ENCODE data around the gene ADISSP.

The ADISSP gene

DNA sequence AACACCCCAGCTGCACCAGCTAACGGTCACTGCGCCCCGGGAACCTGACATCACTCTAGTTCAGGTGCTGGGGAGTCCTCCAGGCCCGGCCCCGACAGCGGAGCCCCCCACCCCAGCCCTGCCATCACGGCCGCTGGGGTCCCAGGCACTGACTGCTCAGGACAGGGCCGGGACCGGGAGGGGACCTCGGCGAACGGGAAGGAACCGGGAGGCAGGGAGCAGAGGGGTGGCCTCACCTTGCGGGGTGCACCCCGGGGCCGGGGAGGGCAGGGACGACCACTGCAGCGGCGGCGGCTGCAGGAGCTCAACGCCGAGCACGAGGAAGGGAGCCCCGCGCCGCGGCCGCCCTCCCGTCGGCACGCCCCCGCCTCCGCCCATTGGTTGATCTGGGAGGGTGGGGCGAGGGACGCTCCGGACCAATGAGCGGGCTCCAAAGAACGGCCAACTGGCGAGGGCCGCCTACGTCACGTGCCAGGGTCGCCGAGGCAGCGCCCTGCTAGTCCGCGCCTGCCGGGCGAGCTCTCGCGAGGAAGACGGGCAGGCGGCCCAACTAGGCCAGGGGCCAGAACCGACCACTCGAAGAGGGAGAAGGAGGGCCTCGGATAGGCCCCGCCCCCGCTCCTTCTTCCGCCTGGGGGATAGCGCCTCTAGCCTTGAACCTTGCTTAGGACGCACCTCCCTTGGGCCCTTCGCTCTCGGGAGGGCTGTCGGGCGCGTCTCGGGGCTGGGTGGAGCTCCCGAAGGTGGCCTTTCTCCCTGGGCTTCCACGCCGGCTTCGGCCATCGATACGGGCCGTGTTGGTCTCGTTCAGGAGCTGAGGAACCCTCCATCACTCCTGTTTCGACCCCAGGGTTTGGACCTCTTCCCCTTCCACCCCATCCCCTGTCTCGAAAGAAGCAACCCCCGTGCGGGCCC lies at the start of gene ADISSP:
TSS of gene ADISSP (minus strand) at position 327 of the 915 bp plus-strand sequence. CDS start 7,653 bp downstream, outside the sequence.
- peak; percentile 99 for DNase-seq

DNA sequence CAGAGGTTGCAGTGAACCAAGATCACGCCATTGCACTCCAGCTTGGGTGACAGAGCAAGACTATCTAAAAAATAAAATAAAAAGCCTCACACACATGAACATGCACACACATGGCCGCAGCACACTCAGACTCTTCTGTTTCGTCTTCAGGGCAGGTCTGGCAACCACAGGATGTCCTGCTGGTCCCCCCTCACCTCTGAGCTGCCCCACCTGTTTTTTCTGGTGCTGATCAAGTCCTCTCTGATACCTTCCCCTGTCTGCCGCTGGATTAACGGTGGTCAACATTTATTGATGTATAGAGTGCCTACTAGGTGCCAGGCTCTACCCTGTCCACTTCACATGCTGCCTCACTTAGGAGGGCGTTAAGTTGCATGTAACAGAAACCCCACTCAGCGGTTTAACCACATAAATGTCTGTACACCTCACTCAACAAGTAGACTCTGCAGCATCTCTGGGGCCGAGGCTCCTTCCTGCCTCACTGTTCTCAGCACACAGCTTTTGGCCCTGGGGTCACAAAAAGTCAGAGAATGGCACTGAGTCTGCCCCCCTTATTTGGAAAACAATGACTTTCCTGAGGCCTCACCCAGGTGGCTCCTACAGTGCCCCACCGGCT lies 48.3 kb upstream of the ADISSP start:
- no peak for DNase-seq

DNA sequence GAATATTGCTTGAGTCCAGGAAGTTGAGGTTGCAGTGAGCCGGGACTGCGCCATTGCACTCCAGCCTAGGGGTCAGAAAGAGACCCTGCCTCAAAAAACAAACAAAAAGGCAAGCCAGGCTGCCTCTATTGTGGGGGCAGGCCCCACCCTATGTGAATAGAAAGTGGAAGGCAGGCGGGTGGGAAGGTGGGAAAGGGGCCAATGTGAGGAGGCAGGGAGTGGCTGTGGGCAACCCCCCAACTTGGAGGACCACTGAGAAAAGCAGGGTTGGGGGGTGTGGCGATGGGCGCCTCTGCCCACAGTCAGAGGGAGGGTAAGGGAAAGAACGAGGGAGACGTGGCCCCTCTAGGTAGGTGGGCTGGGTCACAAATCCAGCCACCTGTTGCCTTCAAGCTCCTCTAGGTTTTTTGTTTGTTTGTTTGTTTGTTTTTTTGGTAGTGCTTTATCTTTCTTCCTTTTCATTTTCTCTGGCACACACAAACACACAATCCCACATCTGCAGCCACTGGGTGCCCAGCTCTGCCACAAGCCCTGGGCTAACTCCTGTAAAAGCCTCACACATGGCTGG lies 47.5 kb upstream of the ADISSP start:
- DNase-seq = no peak

DNA sequence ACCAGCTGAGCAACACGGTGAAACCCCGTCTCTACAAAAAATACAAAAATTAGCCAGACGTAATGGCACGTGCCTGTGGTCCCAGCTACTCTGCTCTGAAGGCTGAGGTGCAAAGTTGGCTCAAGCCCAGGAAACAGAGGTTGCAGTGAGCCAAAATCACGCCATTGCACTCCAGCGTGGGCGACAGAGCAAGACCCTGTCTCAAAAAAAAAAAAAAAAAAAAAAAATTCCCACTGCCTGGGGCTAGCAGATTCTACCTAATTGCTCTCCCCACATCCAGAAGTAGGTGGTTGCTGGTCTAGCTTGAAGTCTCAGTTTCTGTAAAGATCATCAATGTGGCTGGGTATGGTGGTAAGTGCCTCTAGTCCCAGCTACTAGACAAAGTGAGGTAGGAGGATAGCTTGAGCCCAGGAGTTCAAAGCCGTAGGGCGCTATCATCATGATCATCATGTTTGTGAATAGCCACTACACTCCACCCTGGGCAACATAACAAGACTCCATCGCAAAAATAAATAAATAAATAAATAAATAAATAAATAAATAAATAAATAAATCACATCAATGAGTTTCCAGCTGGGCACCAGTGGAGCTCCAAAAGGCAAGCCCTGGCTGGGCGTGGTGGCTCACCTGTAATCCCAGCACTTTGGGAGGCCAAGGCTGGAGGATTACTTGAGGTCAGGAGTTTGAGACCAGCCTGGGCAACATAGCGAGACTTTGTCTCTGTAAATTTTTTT lies 46.5 kb upstream of the ADISSP start:
- DNase-seq = no peak

DNA sequence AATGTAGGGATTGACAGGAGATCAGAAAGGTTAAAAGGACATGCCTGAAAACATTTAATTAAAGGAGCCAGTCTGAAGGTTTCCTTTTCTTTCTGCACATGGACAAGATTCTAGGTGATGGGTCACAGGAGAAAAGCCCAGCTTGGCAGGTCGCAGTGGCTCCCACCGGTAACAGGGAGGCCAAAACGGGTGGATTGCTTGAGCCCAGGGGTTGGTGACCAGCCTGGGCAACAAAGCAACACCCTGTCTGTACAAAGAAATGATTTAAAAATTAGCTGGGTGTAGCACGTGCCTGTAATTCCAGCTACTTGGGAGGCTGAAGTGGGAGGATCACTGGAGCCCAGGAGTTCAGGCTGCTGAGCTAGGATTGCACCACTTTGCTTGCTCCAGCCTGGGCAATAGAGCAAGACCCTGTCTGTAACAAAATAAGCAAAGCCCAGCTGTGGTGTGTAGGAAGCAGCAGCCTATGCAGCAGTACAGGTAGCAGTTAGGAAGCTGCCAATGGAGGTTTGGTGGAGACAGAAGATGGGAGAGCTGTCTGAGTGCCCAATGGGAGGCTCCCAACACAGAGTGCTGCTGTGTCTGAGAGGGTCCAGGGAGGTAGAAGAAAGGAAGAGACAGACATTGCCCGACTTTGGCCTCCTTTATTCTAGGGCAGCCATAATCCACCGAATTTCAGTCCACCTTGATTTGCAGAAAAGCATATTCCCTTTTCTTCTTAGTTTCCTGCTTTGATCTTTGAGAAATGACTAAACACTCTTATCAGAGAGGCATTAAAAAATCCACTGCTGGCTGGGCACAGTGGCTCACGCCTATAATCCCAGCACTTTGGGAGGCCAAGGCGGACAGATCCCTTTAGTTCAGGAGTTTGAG lies 45.7 kb upstream of the ADISSP start:
- no peak for DNase-seq

DNA sequence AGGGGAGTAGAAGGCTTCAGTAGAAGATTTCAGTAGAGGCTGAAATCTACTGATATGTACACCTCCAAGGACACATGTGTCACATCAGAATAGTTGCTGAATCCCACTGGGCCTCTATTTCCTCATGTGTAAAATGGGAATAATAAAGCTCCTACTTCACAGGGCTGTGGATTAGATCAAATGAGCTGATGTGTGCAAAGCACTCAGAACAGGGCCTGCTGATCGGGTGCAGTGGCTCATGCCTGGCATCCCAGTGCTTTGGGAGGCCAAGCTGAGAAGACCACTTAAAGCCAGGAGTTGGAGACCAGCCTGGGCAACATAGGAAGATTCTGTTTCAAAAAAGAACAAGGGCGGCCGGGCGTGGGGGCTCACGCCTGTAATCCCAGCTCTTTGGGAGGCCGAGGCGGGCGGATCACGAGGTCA lies 44.7 kb upstream of the ADISSP start:
- DNase-seq = no peak

DNA sequence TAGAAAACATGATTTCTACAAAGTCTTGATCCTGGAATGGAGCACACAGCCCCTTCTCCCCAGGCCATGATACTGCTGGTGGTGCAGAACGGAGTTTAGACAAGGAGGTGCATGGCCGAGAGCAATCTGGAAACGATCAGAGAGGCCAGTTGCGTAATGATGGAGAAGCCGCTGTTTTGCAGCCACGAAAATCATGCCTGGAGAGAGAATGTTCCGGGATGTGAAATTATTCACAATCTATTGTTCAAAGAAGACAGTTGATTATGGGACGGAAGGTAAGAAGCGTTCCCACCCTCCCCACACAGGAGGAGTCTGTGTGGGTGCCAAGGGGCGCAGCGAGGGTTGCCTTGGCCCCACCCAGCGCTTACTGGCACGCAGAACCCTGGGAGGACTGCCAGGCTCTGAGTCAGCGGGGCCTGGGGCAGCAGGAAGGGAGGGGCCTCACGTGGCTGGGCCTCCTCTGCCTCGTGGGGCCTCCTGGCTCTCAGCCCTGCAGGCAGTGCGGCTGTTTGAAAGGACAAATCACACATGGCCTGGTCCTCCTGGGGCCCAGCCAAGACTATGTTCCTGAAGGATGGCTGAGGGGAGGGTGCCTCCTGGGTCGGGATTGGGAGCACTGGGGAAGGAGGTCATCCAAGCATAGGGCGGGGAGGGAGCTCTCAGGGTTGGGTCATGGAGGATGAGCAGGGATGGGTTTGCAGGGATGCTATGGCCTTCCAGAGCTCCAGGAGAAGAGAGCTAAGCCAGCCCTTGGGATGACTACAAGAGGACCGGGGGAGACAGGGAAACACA lies 44.1 kb upstream of the ADISSP start:
- DNase-seq = peak; percentile 94 to 96 (median 95)

DNA sequence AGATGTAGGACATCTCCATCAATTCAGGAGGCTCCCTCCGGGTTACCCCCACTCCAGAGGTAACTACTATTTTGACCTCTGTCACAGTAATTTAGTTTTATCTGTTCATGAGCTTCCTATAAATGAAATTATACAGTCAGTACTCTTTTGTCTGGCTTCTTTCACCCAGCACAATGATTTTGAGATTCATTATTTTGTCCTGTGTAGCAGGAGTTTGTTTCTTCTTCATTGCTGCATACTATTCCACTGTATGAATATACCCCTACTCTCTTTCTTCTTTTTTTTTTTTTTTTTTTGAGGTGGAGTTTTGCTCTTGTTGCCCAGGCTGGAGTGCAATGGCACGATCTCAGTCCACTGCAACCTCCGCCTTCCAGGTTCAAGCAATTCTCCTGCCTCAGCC lies 41.0 kb upstream of the ADISSP start:
- DNase-seq = no peak

DNA sequence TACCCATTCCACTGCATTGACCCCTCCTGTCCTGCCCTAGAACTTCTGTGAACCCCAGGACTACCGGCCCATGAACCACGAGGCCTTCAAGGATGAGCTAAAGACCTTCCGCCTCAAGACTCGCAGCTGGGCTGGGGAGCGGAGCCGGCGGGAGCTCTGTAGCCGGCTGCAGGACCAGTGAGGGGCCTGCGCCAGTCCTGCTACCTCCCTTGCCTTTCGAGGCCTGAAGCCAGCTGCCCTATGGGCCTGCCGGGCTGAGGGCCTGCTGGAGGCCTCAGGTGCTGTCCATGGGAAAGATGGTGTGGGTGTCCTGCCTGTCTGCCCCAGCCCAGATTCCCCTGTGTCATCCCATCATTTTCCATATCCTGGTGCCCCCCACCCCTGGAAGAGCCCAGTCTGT lies 37.2 kb upstream of the ADISSP start:
- no peak for DNase-seq

DNA sequence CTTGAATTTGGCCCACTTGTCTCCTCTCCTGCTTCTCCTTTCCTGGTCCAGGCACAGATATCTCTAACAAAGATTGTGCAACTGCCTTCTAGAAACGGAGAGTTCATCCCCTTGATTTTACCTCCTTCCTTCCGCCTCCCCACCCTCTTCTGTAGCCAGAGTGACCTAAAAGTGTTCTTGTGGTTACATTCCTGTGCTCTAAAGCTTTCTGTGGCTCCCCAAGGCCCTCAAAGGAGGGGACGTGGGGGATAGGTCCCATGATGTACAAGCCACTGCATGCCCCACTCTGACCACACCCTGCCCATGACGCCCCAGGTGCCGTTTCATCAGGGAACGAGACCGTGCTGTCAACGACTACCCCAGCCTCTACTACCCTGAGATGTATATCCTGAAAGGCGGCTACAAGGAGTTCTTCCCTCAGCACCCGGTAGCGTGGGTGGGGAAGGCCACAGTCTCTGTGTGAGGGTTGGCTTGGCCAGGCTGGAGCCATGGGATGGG lies 36.8 kb upstream of the ADISSP start:
- no peak for DNase-seq

DNA sequence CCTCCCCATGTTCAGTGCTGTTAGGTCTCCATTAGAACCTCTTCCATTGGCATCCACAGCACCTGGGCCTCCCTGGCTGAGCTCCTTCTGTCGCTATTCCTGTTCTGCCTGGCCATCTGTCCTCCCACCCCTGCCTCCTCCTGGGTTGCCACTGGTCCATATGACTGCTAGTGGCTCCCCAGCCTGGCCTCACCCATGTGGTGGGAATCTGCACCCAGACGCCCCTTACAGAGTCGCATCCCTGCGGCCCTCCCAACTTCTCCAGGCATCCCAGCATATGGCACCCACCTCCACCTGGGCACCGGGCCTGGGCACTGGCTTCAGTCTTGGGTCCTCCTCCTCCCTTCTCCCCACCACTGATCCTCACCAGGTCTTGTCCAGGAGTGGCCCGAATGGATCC lies 36.3 kb upstream of the ADISSP start:
- DNase-seq = no peak

DNA sequence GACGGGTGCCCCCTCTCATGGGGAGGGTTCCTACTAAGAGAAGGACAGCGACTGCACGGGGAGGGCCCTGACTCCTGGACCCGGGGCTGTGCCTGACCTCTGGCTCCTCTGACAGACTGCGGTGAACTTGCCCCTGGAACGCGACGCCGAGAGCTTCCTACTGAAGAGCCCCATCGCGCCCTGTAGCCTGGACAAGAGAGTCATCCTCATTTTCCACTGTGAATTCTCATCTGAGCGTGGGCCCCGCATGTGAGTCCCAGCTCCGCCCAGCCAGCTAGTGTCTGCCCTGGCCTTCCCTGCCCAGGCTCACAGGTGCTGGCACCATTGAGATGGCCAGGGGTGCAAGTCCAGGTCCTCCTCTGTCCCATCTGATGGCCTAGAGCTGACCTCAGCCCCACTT lies 35.7 kb upstream of the ADISSP start:
- DNase-seq = no peak

DNA sequence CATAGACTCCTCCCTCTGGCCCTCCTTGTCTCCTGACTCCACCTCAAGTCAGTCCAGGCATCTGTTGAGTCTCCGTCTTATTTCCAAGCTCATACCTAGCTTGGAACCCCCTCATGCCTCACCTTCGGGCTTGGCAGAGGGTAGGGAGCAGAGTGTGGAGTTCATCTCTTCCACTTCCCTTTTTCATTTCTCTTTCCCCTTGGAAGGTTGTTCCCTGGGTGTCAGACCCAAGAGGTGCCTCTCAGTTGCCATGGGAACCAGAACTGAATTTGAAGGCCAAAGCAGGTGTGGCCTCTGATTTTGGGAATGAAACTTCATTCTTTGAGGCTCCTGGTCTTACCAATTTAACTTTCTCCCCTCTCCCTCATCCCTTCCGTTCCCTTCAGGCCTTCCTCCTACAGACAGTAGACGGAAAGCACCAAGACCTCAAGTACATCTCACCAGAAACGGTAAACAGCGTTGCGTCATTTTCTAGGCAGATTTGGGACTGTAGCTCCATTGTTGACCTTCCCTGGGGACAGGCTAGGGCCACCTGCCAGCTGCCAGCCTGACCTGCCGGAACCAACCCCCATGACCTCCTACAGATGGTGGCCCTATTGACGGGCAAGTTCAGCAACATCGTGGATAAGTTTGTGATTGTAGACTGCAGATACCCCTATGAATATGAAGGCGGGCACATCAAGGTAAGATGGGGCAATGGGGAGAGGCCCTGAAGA lies 35.1 kb upstream of the ADISSP start:
- DNase-seq = no peak

DNA sequence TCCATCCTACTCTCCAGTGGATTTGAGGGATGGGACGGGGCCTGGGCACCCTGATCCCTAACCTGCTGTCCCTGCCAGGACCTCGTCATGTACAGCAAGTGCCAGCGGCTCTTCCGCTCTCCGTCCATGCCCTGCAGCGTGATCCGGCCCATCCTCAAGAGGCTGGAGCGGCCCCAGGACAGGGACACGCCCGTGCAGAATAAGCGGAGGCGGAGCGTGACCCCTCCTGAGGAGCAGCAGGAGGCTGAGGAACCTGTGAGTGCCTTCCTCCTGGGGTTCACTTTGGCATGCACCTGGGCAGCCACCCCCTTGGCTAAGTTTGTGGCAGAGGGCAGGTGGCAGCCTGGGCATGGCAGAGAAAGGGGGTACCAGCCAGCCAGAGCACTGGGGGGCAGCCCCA lies 34.3 kb upstream of the ADISSP start:
- DNase-seq = no peak

DNA sequence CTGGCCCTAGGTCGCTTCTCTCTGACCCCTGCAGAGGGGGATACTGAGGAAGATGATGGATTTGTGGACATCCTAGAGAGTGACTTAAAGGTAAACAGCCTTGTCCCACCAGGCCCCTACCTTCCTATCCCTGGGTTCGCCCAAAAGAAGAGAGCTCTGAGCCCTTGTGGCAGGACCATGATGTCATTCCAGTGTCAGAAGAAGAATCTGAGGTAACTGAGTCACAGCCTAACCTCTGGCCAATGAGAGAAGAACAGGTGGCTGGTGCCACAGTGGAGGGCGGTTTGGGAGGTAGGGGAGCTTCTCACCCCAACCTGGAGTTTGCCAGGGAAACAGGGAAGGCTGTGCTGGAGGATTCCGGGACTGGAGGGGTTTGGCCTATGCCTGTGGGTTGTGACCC lies 33.7 kb upstream of the ADISSP start:
- no peak for DNase-seq

DNA sequence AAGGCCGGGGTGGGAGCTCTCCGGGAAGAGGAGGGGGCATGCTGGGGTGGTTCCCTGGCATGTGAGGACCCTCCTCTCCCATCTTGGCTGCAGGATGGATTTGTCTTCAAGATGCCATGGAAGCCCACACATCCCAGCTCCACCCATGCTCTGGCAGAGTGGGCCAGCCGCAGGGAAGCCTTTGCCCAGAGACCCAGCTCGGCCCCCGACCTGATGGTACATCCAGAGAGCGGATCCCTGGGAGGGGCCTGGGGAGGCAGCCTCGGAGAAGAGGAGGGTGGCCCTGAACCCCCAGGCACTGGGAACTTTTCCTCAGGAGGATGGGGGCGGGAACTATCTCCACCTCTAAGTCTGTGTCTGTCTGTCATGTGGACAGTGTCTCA lies 33.3 kb upstream of the ADISSP start:
- DNase-seq = no peak

DNA sequence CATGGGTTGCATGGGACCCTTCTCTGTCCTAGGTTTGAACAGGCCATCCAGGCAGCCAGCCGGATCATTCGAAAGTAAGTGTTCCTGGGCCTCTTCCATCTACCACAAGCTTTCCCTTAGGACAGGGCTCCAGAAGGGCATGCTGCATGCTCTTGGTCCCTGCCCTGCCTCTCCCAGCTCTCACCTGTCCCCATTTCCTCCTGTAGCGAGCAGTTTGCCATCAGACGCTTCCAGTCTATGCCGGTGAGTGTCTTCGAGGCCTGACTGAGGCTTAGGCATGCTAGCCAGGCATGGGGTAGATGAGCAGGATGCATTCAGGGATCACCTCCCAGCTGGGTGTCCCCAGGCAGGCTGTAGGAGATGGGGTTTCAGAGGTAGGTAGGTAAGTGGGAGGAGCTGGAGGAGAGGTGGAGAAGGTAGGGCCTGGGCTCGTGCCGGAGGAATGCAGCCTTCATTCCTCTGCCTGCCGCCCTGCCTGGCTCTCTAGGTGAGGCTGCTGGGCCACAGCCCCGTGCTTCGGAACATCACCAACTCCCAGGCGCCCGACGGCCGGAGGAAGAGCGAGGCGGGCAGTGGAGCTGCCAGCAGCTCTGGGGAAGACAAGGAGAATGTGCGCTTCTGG lies 32.8 kb upstream of the ADISSP start:
- no peak for DNase-seq

DNA sequence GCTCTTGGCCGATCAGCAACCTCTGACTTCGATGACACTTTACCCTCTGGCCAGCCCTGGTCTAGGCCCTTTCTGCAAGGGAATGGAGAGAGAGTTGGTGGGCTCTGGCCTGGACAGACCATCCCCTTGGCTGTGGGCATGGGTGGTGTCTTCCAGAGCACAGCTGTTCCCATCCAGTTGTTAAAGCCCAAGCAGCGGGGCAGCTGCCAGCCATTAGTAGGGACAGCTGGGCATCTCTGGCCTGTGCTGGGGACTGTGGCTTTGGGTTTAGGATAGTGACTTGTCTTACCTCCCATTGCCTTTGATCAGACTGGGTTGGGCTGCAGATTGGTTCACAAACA lies 31.3 kb upstream of the ADISSP start:
- no peak for DNase-seq

DNA sequence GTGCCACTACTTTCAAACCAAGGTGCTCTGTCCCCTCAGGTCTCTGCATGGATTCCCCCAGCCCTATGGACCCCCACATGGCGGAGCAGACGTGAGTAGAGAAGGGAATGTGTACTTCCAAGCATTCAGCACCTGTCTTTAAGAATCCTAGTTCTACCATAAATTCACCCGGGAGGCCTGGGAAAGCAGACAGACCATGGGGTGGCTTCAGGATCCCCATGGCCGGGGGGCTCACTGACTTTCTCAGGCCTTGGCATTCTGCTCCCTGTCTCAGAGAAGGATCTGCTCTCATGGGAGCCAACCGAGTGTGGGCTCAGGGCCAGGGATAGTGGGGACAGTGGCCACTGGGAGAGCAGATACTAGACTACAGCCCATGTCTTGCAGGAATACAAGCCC lies 30.8 kb upstream of the ADISSP start:
- no peak for DNase-seq
